GM21515 (cell line): ENCODE measurements around the gene INPP4A.

Experiments used
- ATAC-seq: cut with Tn5 transposase; IDR thresholded peaks from one replicate; pipeline ENCODE4 v1.9.1; 2021; ENCODE audit not compliant: unreplicated experiment

Gene INPP4A

DNA sequence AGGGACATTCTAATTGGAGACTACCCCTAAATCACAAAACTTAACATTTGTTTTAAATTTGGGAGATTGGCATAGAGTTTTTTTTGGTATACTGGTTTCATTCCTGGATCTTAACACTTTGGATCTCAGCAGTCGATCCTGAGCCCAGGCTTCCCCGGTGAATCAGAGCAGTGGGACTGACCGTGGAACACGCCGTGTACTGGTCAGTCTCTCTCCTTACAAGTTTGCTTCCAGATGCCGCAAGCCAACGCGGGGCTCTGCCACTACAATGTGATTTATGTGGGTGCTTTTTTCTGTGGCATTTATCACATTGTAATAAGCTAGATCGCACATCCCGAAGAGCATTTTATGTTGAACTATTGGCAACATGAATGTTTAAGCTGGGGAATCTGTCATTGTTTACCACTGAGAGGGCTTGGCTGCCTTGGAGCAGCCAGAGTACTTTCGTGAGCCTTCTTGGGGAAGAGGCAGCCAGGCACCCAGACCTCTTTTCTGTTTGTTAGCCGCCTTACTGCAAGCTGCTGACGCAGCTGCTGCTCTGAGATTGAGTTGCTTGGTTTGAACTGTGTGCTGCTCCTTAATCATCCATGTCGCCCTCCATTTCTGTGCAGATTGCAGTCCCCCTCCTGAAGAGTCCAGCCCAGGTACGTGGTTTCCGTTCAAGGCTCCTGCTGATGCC, 114.3 kb downstream of the INPP4A start:
- no peak for ATAC-seq

DNA sequence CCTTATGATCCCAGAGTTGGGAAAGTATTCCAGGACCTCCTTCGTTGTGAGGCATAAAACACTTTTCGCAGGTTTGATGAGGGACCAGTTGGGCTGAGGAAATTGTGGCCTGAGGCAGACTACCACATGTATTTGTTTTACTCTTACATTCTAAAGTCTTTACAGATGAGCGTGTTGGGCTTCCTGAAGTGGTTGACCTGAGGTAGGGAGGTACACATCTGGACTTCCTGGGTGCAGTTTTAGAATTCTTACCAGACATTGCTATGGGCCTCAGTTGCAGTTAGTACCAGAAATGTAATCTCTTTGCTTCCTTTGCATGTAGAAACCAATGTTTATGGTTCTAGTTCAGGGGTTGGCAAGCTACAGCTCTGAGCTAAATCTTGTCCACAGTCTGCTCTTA, 114.9 kb downstream of the INPP4A start:
- no peak for ATAC-seq

DNA sequence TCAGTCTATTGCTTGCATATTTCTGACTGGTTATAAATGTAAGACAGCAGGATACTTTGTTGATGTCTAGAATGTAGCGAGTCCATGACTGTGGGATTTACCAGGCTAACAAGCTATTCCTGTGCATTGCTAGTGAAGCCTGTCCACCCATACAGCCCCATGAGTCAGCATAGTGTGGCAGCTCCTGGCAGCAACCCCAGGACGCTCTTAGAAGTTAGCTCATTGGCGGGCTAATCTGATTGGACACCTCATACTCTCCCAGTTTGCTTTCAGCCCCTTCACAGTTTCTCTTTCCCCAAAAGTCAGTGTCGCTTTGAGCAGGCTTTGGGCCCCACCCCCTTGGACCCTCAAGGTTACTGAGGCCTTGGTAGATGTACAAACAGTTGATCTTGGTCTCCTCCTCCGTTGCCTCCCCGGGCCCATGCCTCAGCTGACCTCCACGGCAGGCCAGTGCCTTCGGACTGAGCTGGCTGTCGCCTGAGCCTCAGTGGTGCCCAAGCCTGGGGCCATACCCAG, 115.7 kb downstream of the INPP4A start:
- ATAC-seq = no peak

DNA sequence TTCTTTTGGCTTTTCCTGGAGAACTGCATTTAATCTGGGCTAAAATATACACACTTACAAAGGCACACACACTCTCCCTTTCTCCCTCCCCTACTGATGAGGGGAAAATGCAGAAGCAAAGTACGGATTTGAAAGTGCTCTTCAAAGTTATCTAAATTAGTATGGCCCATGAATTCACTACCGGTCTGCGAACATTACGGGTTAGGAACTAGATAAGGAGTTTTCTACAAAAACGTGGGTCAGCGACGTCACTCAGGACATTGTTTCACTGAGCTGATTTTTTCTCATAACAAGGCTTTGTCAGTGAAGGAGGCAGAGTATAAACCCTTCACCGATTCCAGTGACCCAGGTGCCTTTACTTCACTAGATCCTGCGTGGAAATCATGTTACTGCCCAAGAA, 116.4 kb downstream of the INPP4A start:
- no peak for ATAC-seq

DNA sequence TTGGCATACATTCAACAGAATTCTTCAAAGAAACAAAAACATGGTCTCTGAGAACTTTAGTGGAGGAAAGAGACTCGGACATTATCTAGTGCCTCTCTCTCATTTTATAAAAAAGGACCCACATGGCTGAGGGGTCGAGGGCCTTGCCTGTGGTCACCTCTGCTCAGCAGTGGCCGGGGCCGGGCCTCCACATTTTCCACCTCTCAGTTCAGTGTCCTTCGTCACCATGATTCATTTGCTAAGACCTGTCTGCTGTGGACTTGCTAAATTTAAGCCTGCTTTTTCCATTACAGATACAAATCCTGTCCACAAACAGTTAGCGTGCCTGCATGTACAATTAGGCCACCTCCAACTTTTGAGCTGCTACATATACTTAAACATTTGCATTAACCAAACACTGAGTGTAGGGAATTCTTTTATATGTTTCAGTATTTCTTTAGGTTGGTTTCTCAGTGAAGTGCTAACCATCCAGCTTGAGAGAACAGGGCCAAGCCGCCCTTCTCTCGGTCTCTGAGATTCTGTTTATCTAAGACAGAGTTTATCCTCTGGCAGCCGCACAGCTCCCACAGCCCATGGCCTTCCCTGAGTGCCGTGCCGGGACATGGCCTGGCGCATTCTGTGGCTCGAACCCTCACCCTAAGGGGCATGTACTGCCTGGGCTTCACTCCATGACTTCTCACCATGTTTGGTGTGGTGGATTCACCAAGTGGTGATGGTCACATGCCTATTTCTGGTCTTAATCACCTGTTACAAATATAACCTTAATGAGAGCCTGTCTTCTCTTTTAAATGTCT, 117.4 kb downstream of the INPP4A start:
- no peak for ATAC-seq

DNA sequence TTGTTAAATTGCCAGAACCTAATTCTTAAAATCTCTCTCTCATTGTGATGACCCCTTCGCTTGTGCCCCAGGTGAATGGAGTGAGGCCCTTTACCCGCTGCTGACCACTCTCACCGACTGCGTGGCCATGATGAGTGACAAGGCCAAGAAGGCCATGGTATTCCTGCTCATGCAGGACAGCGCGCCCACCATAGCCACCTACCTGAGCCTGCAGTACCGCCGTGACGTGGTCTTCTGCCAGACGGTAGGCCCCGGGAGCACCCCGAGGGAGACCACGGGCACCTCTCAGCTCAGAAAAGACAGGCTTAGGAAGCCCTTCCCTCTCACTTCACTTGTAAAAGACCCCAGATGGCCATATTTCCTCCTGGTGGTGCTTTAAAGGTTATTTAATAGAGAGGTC, 118.7 kb downstream of the INPP4A start:
- no peak for ATAC-seq

DNA sequence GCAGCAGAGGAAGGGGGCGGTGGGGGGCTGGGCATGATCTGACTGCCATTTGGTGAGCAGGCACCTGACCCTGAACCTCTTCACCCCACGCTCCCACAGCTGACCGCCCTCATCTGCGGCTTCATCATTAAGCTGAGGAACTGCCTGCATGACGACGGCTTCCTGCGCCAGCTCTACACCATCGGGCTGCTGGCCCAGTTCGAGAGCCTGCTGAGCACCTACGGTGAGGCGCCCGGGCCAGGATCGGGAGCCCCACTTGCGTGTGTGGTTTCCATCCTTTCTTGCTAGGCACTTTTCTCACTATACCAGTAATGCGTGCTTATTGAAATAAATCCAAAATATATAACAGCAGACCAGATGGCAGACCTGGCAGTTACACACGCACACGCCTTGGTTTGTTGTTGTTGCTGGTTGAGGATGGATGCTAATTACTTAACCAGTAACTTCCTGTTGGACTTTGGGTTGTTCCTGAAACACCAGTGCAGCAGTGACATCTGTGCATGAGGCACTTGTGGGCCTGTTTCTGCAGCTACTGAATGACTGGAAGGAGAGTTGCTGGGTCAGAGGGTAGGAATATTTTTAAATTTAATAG, 120.0 kb downstream of the INPP4A start:
- no peak for ATAC-seq

DNA sequence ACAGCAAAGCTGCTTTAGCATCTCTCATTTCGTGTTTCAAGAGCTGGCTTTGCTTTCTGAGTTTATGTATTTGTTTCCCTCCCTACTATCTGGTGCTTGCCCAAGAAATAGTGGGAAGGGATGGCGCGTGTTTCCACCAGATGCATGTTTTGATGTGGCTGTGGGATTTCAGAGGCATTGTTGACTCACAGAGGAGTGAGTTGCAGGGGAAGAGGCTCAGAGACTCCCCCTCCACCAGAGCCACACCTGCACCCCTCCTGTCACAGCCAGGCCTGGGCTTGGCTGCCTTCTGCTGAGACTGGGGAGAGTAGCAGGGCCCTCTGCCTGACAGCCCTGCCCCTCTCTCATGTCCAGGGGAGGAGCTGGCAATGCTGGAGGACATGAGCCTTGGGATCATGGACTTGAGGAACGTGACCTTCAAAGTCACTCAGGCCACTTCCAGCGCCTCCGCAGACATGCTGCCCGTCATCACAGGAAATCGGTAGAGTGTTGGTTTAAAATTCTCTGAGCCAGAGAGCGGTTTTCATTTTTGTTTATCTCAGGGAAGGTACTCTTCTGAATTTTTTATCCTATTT, 120.7 kb downstream of the INPP4A start:
- no peak for ATAC-seq

DNA sequence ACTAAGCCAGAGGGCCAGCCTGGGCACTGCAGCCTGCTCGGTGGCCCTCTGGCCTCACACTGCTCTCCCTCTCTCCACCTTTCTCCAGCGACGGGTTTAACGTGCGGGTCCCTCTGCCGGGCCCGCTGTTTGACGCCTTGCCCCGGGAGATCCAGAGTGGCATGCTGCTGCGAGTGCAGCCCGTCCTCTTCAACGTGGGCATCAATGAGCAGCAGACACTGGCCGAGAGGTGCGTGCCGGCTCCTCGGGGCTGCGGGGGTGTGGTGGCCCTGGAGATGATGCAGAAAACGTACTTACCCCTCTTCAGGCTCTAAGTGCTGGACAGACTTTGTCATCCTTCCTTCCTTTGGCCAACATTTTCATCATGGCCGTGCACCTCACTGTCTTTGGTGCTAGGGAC, 121.3 kb downstream of the INPP4A start:
- no peak for ATAC-seq

DNA sequence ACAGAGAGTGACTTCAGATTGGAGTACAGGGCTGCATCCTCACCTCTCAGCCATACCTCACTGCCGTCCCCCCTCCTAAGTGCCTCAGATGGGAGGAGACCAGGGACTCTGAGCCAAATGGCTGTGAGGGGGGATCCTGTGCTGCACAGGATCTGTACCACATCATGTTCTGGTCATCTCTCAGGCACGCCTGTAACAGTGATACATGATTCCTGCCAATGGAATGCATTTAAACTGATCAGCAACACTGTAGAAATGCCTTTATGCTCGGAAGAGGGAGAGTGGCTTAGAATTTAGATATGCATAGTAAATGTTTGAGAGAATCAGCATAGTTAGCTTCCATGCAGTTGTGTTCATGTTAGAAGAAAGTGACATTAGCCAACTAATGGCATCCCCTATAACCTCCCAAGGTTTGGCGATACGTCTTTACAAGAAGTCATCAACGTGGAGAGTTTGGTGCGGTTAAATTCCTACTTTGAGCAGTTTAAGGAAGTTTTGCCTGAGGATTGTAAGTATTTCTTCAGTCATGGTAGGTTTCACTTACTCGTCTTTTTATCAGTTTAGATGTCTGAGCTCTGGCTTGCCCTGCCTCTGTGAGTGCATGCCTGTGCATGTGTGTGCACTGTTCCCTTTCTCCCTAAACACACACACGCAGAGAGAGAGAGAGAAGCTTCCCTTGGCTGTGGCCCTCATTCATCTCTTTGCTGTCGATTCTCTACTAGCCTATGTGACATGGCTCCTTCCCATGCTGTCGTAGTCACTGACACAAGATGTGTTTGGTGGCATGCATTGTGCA, 123.7 kb downstream of the INPP4A start:
- no peak for ATAC-seq

DNA sequence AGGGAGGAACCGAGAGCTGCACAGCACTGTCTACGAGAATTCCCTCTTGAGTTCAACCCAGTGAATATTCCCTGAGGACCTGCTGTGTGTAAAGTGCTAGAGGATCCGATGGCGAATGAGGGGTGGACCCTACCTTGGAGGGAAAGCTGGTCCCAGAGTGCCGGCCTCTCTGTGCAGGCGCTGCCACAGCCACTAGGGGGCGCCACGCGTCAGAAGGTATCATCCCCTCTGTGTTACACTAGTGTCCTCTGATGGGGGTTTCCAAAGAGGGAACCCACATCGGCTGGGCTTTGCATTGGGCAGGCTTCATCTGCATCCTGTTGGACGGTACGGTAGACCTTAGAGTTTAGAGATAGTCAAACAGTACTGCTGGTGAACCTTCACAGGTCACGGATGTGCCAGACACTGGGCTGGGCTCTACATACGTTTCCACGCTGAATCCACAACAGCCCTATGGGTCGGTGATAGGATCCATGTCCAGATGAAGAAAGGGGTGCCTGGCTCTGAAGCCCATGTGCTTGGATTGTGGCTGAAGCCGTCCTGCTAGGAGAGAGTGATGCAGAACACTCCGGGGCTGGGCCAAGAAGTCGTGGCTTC, 124.6 kb downstream of the INPP4A start:
- ATAC-seq = no peak

DNA sequence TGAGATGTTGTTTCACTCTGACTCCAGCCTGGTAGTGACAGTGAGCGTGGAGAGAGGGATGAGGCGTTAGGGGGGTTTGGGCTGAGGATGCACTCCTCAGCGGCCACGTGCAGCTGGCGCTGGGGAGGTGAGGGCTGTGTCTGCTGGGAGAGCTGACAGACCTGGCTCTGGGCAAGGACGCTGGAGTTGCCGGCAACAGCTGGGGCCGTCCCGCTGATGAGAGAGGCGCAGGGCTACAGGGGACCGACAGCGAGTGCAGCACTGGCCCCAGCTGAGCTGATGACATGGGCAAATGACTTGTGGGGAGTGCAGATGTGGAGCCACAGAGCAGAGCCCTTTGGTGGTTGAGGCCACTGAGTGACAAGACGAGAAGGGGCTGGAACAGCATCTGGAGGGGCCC, 125.3 kb downstream of the INPP4A start:
- ATAC-seq = no peak

DNA sequence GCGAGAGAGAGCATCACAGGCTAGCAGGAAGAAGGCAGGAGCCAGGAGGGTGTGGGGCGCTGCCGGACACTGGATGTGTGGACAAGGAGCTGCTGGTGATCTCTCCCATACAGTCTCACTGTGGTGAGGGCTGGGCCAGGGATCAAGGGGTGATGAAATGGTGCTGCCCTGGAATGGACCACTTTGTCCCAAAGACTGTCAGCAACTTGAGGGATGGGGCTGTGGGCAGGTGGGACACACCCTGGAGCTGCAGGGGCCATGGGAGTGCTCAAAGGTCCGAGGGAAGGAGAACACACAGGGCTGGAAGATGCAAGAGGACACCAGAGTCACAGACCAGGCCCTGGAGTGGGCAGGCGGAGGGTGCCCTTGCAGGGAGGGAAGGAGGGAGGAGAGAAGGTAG, 125.7 kb downstream of the INPP4A start:
- no peak for ATAC-seq

DNA sequence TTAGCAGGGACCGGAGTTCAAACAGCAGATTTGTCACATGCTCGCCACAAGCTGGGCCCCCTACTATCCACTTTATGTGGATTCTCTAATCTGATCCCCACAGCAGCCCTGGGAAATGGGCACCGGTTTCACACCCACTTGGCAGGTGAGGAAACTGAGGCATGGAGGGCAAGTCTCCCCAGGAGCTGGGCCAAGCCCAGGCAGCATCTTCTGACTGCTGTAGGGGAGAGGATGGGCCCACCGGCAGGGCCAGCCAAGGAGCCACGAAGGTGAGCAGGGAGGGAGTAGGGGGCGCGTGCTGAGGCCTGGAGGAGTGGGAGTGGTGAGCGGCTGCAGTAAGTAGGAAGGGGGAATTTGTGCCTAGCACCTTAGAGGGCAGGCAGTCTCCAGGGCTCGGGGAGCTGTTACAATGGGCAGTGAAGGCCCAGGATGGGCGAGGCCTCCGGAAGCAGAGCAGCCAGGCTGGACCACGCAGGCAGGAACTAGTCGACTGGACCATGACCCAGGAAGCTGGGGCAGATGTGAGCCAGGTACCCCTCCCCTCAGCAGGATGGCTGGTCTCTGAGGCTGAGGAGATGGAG, 126.6 kb downstream of the INPP4A start:
- no peak for ATAC-seq

DNA sequence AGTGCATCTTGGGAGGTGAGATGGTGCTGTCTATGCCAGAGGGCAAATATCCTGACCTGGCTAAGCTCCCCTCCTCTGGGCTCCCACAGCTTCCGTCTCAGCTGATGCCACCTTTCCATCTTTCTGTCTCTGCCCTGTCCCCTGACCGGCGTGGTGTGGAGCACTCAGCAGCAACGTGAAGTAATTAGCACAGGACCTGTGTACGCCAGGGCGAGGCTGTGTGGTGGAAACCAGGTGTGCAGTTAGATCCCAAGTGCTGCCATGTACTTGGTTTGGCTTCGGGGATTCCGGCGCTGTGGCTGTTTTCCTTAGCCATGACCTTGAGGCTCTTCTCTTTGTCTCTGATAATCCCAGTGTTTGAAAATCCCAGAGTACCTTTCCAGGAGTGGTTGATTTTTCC, 127.1 kb downstream of the INPP4A start:
- ATAC-seq = no peak

DNA sequence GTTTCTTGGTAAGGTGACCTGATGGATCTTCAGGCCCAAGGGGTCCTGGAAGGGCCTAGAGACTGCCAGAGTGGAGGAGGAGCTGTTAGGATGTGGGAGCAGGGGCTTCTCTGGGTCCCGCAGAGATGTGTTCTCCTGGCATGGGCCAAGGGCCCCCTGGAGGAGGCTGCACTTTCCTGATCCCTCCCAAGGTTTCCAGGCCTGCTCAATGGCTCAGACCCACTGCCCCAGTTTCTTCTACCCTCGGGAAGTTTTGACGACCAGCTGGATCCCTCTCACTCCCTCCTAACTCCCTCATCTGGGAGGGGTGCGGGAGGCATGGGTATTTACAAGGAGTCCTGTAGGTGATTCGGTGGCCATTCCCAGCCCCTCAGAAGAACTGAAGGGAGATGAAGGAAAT, 127.6 kb downstream of the INPP4A start:
- no peak for ATAC-seq

DNA sequence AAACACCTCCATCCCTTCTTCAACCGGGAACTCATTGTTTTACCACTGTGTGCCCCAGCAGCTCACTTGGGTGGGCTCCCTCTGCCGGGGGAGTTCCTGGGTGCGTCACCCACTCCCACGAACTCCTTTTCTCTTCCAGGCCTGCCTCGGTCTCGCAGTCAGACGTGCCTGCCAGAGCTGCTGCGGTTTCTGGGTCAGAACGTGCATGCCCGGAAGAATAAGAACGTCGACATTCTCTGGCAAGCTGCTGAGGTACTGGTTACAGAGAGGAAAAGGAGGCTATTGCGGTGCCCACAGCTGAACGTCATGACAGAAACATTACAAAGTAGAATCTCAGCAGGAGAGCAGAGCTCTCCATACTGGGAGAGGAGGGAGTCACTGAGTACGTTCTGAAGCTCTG, 128.0 kb downstream of the INPP4A start:
- ATAC-seq = no peak

DNA sequence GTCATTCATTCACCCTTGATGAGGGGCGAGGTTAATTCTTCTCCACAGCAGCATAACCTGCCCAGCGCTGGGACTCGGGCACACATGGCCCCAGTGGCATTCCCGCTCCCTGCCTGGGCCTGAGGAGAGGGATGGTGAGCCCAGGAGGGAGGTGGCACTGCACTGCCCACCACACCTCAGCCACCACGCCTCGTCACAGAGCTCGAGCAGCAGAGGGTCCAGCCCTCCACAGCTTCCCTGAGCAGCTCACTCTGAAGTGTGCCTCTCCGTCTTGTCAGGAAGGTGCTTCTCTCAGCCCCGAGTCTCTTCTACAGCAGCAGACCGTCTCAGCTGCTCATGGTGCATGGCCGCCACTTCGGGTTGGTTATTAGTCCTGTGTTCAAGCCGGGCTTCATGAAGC, 128.8 kb downstream of the INPP4A start:
- no peak for ATAC-seq

DNA sequence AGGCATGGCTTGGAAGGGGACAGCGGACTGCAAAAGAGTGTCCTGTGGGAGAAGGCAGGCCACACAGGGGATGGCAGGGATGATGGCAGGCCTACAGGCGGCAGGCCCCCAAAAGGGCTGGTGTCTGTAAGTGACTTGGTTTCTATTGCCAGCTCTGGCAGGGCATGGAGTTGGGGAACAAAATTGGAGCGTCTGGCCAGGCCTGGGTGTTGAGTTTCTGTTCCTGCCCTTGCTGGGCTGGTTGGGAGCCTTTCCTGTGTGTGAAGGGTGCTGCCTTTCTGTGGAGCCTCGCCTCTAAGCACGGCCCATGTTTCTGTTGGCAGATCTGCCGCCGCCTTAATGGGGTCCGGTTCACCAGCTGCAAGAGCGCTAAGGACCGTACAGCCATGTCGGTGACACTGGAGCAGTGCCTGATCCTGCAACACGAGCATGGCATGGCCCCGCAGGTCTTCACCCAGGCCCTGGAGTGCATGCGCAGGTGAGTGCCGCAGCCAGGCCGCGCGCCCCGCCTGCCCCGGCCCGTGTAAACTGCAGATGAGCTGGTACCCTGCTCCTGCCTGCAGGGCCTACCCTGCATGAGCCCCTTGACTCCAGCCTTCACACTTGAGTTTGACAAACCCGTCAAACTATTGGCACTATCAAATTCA, 132.1 kb downstream of the INPP4A start:
- ATAC-seq = no peak

DNA sequence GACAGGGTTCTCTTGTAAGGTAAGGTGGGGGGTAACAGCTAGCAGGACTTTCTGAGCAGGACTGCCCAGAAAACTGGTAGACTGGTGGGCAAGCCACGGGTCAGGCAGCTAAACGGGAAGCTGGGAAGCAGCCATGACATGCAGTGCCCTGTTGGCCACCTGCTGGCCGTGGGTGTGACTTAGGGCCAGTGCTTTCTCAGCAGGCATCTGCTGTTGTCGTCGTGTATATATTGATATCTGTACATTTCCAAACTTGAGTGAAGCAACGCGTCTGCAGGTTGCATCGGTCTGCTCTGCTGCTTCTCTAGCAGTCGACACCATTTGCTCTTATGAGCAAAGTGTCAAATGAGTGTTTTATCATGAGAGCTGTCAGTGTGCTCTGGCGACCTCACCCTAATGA, 132.7 kb downstream of the INPP4A start:
- no peak for ATAC-seq
